Lower leg skin (tissue), 3 donors: ENCODE measurements around the gene LSM3.

Experiments used
- POLR2A ChIP-seq, 2 donors: fragments of 450-650 bp; IDR thresholded peaks; one replicate each; pipeline ENCODE4 v1.6.1; 2016 to 2017; ENCODE audit warnings: antibody characterized with exemption in 2 of 2, mild to moderate bottlenecking in 1 of 2, moderate library complexity in 1 of 2
- TF ChIP-seq, protein P1 (sequence below), 3 donors: fragments of 450-650 bp; IDR thresholded peaks; one replicate each; pipeline ENCODE4 v1.5.1; 2016; ENCODE audit warnings: antibody characterized with exemption in 3 of 3, mild to moderate bottlenecking in 3 of 3, moderate library complexity in 2 of 3

DNA sequence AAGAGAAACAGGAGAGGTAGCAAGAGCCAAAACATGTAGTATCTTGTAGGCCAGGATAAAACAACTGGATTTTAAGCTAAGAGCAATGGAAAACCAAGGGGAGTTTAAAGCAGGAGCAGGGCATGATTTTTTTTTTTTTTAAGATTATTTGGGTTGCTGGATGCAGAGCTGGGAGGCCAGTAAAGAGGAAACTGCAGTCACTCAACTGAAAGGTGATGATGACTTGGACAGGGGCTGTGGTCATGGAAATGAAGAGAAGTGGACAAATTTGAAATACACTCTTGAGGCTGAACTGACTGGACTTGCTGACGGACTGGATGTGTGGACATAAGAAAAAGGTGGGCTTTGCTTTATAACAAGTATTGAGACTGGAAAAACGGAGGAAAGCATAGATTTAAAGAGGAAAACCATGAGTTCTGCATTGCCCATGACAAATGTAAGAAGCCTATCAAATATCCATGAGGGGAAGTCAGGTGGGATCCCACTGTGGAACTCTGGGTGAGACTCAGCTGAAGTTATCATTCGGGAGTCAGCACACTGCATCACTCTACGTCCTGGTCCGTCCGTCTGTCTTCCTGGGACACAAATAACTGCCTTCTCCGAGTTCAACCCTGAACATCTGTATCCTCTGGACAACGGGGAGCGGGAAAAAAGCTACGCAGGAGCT lies 904 bp upstream of the LSM3 start:
- TF ChIP-seq, protein P1, sequence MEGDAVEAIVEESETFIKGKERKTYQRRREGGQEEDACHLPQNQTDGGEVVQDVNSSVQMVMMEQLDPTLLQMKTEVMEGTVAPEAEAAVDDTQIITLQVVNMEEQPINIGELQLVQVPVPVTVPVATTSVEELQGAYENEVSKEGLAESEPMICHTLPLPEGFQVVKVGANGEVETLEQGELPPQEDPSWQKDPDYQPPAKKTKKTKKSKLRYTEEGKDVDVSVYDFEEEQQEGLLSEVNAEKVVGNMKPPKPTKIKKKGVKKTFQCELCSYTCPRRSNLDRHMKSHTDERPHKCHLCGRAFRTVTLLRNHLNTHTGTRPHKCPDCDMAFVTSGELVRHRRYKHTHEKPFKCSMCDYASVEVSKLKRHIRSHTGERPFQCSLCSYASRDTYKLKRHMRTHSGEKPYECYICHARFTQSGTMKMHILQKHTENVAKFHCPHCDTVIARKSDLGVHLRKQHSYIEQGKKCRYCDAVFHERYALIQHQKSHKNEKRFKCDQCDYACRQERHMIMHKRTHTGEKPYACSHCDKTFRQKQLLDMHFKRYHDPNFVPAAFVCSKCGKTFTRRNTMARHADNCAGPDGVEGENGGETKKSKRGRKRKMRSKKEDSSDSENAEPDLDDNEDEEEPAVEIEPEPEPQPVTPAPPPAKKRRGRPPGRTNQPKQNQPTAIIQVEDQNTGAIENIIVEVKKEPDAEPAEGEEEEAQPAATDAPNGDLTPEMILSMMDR (IDR thresholded peaks at IDR 0.05) = no peak
- TF ChIP-seq POLR2A (IDR thresholded peaks at IDR 0.05) = no peak
